NT2/D1 (cell line): ENCODE measurements around the gene CDC42EP5.

Experiments
- SUZ12 ChIP-seq: IDR thresholded peaks from 2 replicates; pipeline ENCODE4 v1.6.1; 2011; ENCODE audit not compliant: insufficient read length, insufficient read depth; ENCODE audit errors: extremely low read depth
- YY1 ChIP-seq: IDR thresholded peaks from 2 replicates; pipeline ENCODE4 v1.6.1; 2011; ENCODE audit not compliant: insufficient read length, insufficient read depth

- TF ChIP-seq YY1 (no peak), SUZ12 (no peak)
These were observed 16.4 kb downstream of the CDC42EP5 start for GRCh38 chr19:54456423-54457373.
